Measurements from ENCODE around the gene RIMS1. TPM values are rescaled to one million over a fixed set of nuclear protein-coding genes. Genes with fewer than 3 reads are reported as not detected.
"Not testable (repeated sequence)": the region's sequence is repeated elsewhere in the genome, so short reads cannot be mapped to it uniquely, and the experiment has no call there.

RIMS1 gene
- total RNA-seq, 1 donor from 2014 or later: 24.7 TPM

GRCh38 chr6:72316675-72317380, 430.5 kb downstream of the RIMS1 start:
- Mint-ChIP-seq H3K4me1 (ENCODE audit: unreplicated experiment) (peaks cover 9% of the 10 kb centered on the region), H3K27me3 (ENCODE audit: unreplicated experiment) (no peaks in the 10 kb centered on the region), H3K27ac (ENCODE audit: unreplicated experiment) (no peak overlapping the region), H3K4me3 (ENCODE audit: unreplicated experiment) (no peak overlapping the region), H3K36me3 (ENCODE audit: unreplicated experiment) (peaks cover 13% of the 10 kb centered on the region), H3K9me3 (ENCODE audit: unreplicated experiment) (no peaks in the 10 kb centered on the region)
- TF ChIP-seq CTCF (IDR thresholded peaks at IDR 0.05): no peak
- no peak for DNase-seq (ENCODE audit: extremely low spot score, unreplicated experiment)

GRCh38 chr6:72321788-72322187, 435.4 kb downstream of the RIMS1 start:
- Mint-ChIP-seq H3K27me3 (ENCODE audit: unreplicated experiment) (no peaks in the 10 kb centered on the region), H3K27ac (ENCODE audit: unreplicated experiment) (peak overlapping the region; percentile 80), H3K4me3 (ENCODE audit: unreplicated experiment) (no peak overlapping the region), H3K9me3 (ENCODE audit: unreplicated experiment) (no peaks in the 10 kb centered on the region), H3K4me1 (ENCODE audit: unreplicated experiment) (peaks cover 22% of the 10 kb centered on the region), H3K36me3 (ENCODE audit: unreplicated experiment) (peaks cover 4% of the 10 kb centered on the region)
- no peak for TF ChIP-seq CTCF (IDR thresholded peaks at IDR 0.05)
- DNase-seq (ENCODE audit: extremely low spot score, unreplicated experiment): no peak

GRCh38 chr6:72322771-72323170, 436.4 kb downstream of the RIMS1 start:
- H3K4me3 Mint-ChIP-seq (ENCODE audit: unreplicated experiment): no peak overlapping the region
- peak overlapping the region; percentile 80 for H3K27ac Mint-ChIP-seq (ENCODE audit: unreplicated experiment)
- no peaks in the 10 kb centered on the region for H3K27me3 Mint-ChIP-seq (ENCODE audit: unreplicated experiment)
- no peak for TF ChIP-seq CTCF (IDR thresholded peaks at IDR 0.05)
- no peaks in the 10 kb centered on the region for H3K9me3 Mint-ChIP-seq (ENCODE audit: unreplicated experiment)
- DNase-seq (ENCODE audit: extremely low spot score, unreplicated experiment): no peak
- peaks cover 22% of the 10 kb centered on the region for H3K4me1 Mint-ChIP-seq (ENCODE audit: unreplicated experiment)
- H3K36me3 Mint-ChIP-seq (ENCODE audit: unreplicated experiment): peaks cover 4% of the 10 kb centered on the region

GRCh38 chr6:72324591-72324990, 438.2 kb downstream of the RIMS1 start:
- TF ChIP-seq CTCF (IDR thresholded peaks at IDR 0.05): no peak
- no peaks in the 10 kb centered on the region for H3K9me3 Mint-ChIP-seq (ENCODE audit: unreplicated experiment)
- H3K27ac Mint-ChIP-seq (ENCODE audit: unreplicated experiment): no peak overlapping the region
- no peak overlapping the region for H3K4me3 Mint-ChIP-seq (ENCODE audit: unreplicated experiment)
- H3K4me1 Mint-ChIP-seq (ENCODE audit: unreplicated experiment): peaks cover 22% of the 10 kb centered on the region
- H3K36me3 Mint-ChIP-seq (ENCODE audit: unreplicated experiment): peaks cover 7% of the 10 kb centered on the region
- DNase-seq (ENCODE audit: extremely low spot score, unreplicated experiment): no peak
- H3K27me3 Mint-ChIP-seq (ENCODE audit: unreplicated experiment): no peaks in the 10 kb centered on the region

GRCh38 chr6:72328775-72329174, 442.4 kb downstream of the RIMS1 start:
- peaks cover 6% of the 10 kb centered on the region for H3K36me3 Mint-ChIP-seq (ENCODE audit: unreplicated experiment)
- no peaks in the 10 kb centered on the region for H3K4me1 Mint-ChIP-seq (ENCODE audit: unreplicated experiment)
- no peaks in the 10 kb centered on the region for H3K27me3 Mint-ChIP-seq (ENCODE audit: unreplicated experiment)
- no peak overlapping the region for H3K27ac Mint-ChIP-seq (ENCODE audit: unreplicated experiment)
- DNase-seq (ENCODE audit: extremely low spot score, unreplicated experiment): no peak
- no peak overlapping the region for H3K4me3 Mint-ChIP-seq (ENCODE audit: unreplicated experiment)
- no peaks in the 10 kb centered on the region for H3K9me3 Mint-ChIP-seq (ENCODE audit: unreplicated experiment)
- no peak for TF ChIP-seq CTCF (IDR thresholded peaks at IDR 0.05)

GRCh38 chr6:72335203-72335602, 448.9 kb downstream of the RIMS1 start:
- H3K9me3 Mint-ChIP-seq (ENCODE audit: unreplicated experiment); DNase-seq (ENCODE audit: extremely low spot score, unreplicated experiment); H3K4me3 Mint-ChIP-seq (ENCODE audit: unreplicated experiment); H3K4me1 Mint-ChIP-seq (ENCODE audit: unreplicated experiment); H3K27ac Mint-ChIP-seq (ENCODE audit: unreplicated experiment); H3K27me3 Mint-ChIP-seq (ENCODE audit: unreplicated experiment): not testable (repeated sequence)
- peaks cover 19% of the 10 kb centered on the region for H3K36me3 Mint-ChIP-seq (ENCODE audit: unreplicated experiment)

Measured in osteocyte (in vitro differentiated cells).